ENCODE data around the gene C4BPB.

C4BPB gene

GRCh38 chr1:207084232-207084631, 4.4 kb upstream of the C4BPB start:
- no peak for TF ChIP-seq CTCF (IDR thresholded peaks at IDR 0.05; ENCODE audit: low read length, missing control alignments)
- no peak overlapping the region for H3K4me3 ChIP-seq (replicated peaks; ENCODE audit: low read depth, low read length)
- DNase-seq (ENCODE audit: low read depth): no peak

- no peak overlapping the region for H3K4me3 ChIP-seq (replicated peaks; ENCODE audit: low read depth, low read length)
- TF ChIP-seq CTCF (IDR thresholded peaks at IDR 0.05; ENCODE audit: low read length, missing control alignments): peak; percentile 78
- DNase-seq (ENCODE audit: low read depth): peak; percentile 75
These were observed 3.9 kb upstream of the C4BPB start for GRCh38 chr1:207084701-207085180.

- H3K4me3 ChIP-seq (replicated peaks; ENCODE audit: low read depth, low read length): no peak overlapping the region
- no peak for TF ChIP-seq CTCF (IDR thresholded peaks at IDR 0.05; ENCODE audit: low read length, missing control alignments)
- no peak for DNase-seq (ENCODE audit: low read depth)
These were observed 2.8 kb upstream of the C4BPB start for GRCh38 chr1:207085887-207086286.

GRCh38 chr1:207088161-207088560, 499 bp upstream of the C4BPB start:
- no peak overlapping the region for H3K4me3 ChIP-seq (replicated peaks; ENCODE audit: low read depth, low read length)
- TF ChIP-seq CTCF (IDR thresholded peaks at IDR 0.05; ENCODE audit: low read length, missing control alignments): no peak
- peak; percentile 14 for DNase-seq (ENCODE audit: low read depth)

- H3K4me3 ChIP-seq (replicated peaks; ENCODE audit: low read depth, low read length): no peak overlapping the region
- TF ChIP-seq CTCF (IDR thresholded peaks at IDR 0.05; ENCODE audit: low read length, missing control alignments): no peak
- no peak for DNase-seq (ENCODE audit: low read depth)
These were observed 1.1 kb downstream of the C4BPB start for GRCh38 chr1:207089627-207090355.

GRCh38 chr1:207091200-207091908, 2.7 kb downstream of the C4BPB start:
- DNase-seq (ENCODE audit: low read depth): no peak
- no peak overlapping the region for H3K4me3 ChIP-seq (replicated peaks; ENCODE audit: low read depth, low read length)
- TF ChIP-seq CTCF (IDR thresholded peaks at IDR 0.05; ENCODE audit: low read length, missing control alignments): no peak
